NCI-H226 (cell line): ENCODE data around the gene ASCC3.

Source experiments
- DNase-seq: peaks from one replicate; pipeline ENCODE4 v3.0.0-alpha.2; 2015

The ASCC3 gene

GRCh38 chr6:100485268-100485667, 395.9 kb downstream of the ASCC3 start:
- DNase-seq = no peak

- DNase-seq = no peak
Observed at GRCh38 chr6:100484474-100484873, 396.7 kb downstream of the ASCC3 start.

GRCh38 chr6:100482698-100483097, 398.4 kb downstream of the ASCC3 start:
- DNase-seq = no peak

- no peak for DNase-seq
Observed at GRCh38 chr6:100479179-100480035, 401.7 kb downstream of the ASCC3 start.

GRCh38 chr6:100475554-100476320, 405.4 kb downstream of the ASCC3 start:
- DNase-seq = peak; percentile 51

GRCh38 chr6:100473182-100473581, 407.9 kb downstream of the ASCC3 start:
- DNase-seq = no peak

- DNase-seq = peak; percentile 79
Observed at GRCh38 chr6:100472674-100473073, 408.5 kb downstream of the ASCC3 start.

GRCh38 chr6:100470422-100471120, 410.6 kb downstream of the ASCC3 start:
- DNase-seq = no peak

GRCh38 chr6:100469101-100469859, 411.8 kb downstream of the ASCC3 start:
- DNase-seq = no peak

- DNase-seq = no peak
Observed at GRCh38 chr6:100468016-100468622, 413.0 kb downstream of the ASCC3 start.

- no peak for DNase-seq
Observed at GRCh38 chr6:100467129-100468015, 413.8 kb downstream of the ASCC3 start.

GRCh38 chr6:100466410-100467128, 414.6 kb downstream of the ASCC3 start:
- no peak for DNase-seq

- DNase-seq = no peak
Observed at GRCh38 chr6:100465701-100466409, 415.3 kb downstream of the ASCC3 start.

GRCh38 chr6:100464903-100465700, 416.0 kb downstream of the ASCC3 start, which contains the start of gene SIM1:
TSS of gene SIM1 (minus strand) at chr6:100464921. CDS start at chr6:100463468, 1,453 bp downstream.
- no peak for DNase-seq

- no peak for DNase-seq
Observed at GRCh38 chr6:100464162-100464851, 416.8 kb downstream of the ASCC3 start.

GRCh38 chr6:100463630-100464161, 417.4 kb downstream of the ASCC3 start:
- no peak for DNase-seq

GRCh38 chr6:100462706-100463629, 418.2 kb downstream of the ASCC3 start:
- DNase-seq = no peak
